IMR-90 (cell line): ENCODE measurements around the gene CROCC2. TPM values are rescaled to one million over a fixed set of nuclear protein-coding genes. Genes with fewer than 3 reads are reported as not detected.

Source experiments
- ATAC-seq: fragments of 200-7000 bp; cut with Tn5 transposase; 2 replicates; pipeline ENCODE4 v1.9.1; 2020; ENCODE audit warnings: low read depth, mild to moderate bottlenecking, moderate library complexity
- BruUV-seq: library from RNA; stranded (reverse); fragments of 400-500 nt; replicated peaks from 2 replicates; lab custom pipeline; 2021; lab: Mats Ljungman, UMichigan
- CTCF ChIA-PET: fragments of 300-600 bp; formaldehyde crosslinking; extraction: SDS; loops from one replicate; lab custom pipeline; 2021; ENCODE audit warnings: antibody characterized with exemption; lab: Yijun Ruan, JAX
- POLR2A ChIA-PET: fragments of 300-600 bp; sonication (Branson Sonifier 250); formaldehyde crosslinking; loops from one replicate; lab custom pipeline; 2022; ENCODE audit warnings: antibody characterized with exemption; ENCODE audit not compliant: unreplicated experiment; lab: Charles Lee
- DNase-seq: peaks from one replicate; pipeline ENCODE4 v3.0.0; 2013
- H2AFZ ChIP-seq: replicated peaks from 2 replicates; pipeline ENCODE3; 2013; ENCODE audit warnings: low read length, mild to moderate bottlenecking; ENCODE audit not compliant: poor library complexity
- H2AK5ac ChIP-seq: 2 replicates; pipeline ENCODE4 v1.6.1; 2013; ENCODE audit warnings: low read depth, low read length, inconsistent platforms
- H2AK9ac ChIP-seq: replicated peaks from 2 replicates; pipeline ENCODE3; 2013; ENCODE audit warnings: mild to moderate bottlenecking, low read depth, low read length, moderate library complexity; ENCODE audit not compliant: poor library complexity
- H2BK120ac ChIP-seq: 2 replicates; pipeline ENCODE4 v1.6.1; 2013; ENCODE audit warnings: low read depth, low read length, inconsistent platforms
- H2BK15ac ChIP-seq: 3 replicates; pipeline ENCODE4 v1.6.1; 2013; ENCODE audit warnings: low read depth, low read length, inconsistent platforms
- H2BK20ac ChIP-seq: 2 replicates; pipeline ENCODE4 v1.6.1; 2013; ENCODE audit warnings: low read depth, mild to moderate bottlenecking, inconsistent platforms, low read length, moderate library complexity
- H2BK5ac ChIP-seq: 2 replicates; pipeline ENCODE4 v1.6.1; 2013; ENCODE audit warnings: mild to moderate bottlenecking, low read depth, low read length, inconsistent platforms; ENCODE audit not compliant: poor library complexity, severe bottlenecking
- H3K14ac ChIP-seq: replicated peaks from 2 replicates; pipeline ENCODE4 v1.6.1; 2013; ENCODE audit warnings: low read depth, low read length, inconsistent platforms
- H3K18ac ChIP-seq: 2 replicates; pipeline ENCODE4 v1.6.1; 2013; ENCODE audit warnings: low read depth, low read length, control low read depth
- H3K23ac ChIP-seq: 2 replicates; pipeline ENCODE4 v1.6.1; 2013; ENCODE audit warnings: low read depth, low read length, inconsistent platforms
- H3K27ac ChIP-seq: 2 replicates; pipeline ENCODE4 v1.5.1; 2013; ENCODE audit warnings: mild to moderate bottlenecking, control low read depth, low read length; ENCODE audit not compliant: insufficient read depth
- H3K27me3 ChIP-seq: 2 replicates; pipeline ENCODE4 v1.6.1; 2013; ENCODE audit warnings: low read length; ENCODE audit not compliant: control insufficient read depth, insufficient read depth
- H3K36me3 ChIP-seq: 2 replicates; pipeline ENCODE4 v1.6.1; 2013; ENCODE audit warnings: low read length, mixed read lengths; ENCODE audit not compliant: control insufficient read depth, insufficient read depth
- H3K4ac ChIP-seq: 2 replicates; pipeline ENCODE4 v1.6.1; 2013; ENCODE audit warnings: low read depth, low read length, inconsistent platforms
- H3K4me1 ChIP-seq: 2 replicates; pipeline ENCODE4 v1.6.1; 2013; ENCODE audit warnings: low read length, mixed read lengths; ENCODE audit not compliant: control insufficient read depth, insufficient read depth
- H3K4me2 ChIP-seq: 2 replicates; pipeline ENCODE4 v1.6.1; 2013; ENCODE audit warnings: low read depth, mild to moderate bottlenecking, control low read depth, low read length, moderate library complexity
- H3K4me3 ChIP-seq: 2 replicates; pipeline ENCODE4 v1.5.1; 2013; ENCODE audit warnings: low read depth, mild to moderate bottlenecking, control low read depth, low read length, moderate library complexity; ENCODE audit not compliant: insufficient read depth
- H3K56ac ChIP-seq: 2 replicates; pipeline ENCODE4 v1.6.1; 2013; ENCODE audit warnings: low read length, inconsistent platforms; ENCODE audit not compliant: insufficient read depth; ENCODE audit errors: extremely low read depth
- H3K79me1 ChIP-seq, 2 experiments: 2 replicates each; pipeline ENCODE4 v1.6.1; 2013; ENCODE audit warnings: low read length in 2 of 2, inconsistent platforms in 1 of 2, low read depth in 1 of 2
- H3K9ac ChIP-seq: 2 replicates; pipeline ENCODE4 v1.6.1; 2013; ENCODE audit warnings: low read depth, low read length, control low read depth
- H3K9me1 ChIP-seq: 2 replicates; pipeline ENCODE4 v1.6.1; 2013; ENCODE audit warnings: low read length, inconsistent platforms; ENCODE audit not compliant: insufficient read depth
- H3K9me3 ChIP-seq: 2 replicates; pipeline ENCODE4 v1.6.1; 2013; ENCODE audit warnings: low read length; ENCODE audit not compliant: control insufficient read depth, insufficient read depth
- H4K20me1 ChIP-seq: 2 replicates; pipeline ENCODE4 v1.6.1; 2013; ENCODE audit warnings: low read length, inconsistent platforms; ENCODE audit not compliant: insufficient read depth
- H4K5ac ChIP-seq: 2 replicates; pipeline ENCODE4 v1.6.1; 2013; ENCODE audit warnings: mild to moderate bottlenecking, low read depth, low read length, control low read depth
- H4K8ac ChIP-seq, 2 experiments: 2 replicates each; pipeline ENCODE4 v1.6.1; 2013; ENCODE audit warnings: low read depth in 2 of 2, low read length in 2 of 2, control low read depth in 1 of 2, inconsistent platforms in 1 of 2
- H4K91ac ChIP-seq: 2 replicates; pipeline ENCODE4 v1.6.1; 2013; ENCODE audit warnings: low read depth, low read length, inconsistent platforms; ENCODE audit not compliant: insufficient read depth
- RCOR1 ChIP-seq: IDR thresholded peaks from 2 replicates; pipeline ENCODE4 v1.6.1; 2012; ENCODE audit warnings: mild to moderate bottlenecking, low read length, improper control_type of control experiment; ENCODE audit not compliant: insufficient replicate concordance
- WGBS, 2 experiments: methylation state at CpG; one replicate each; pipeline versions ENCODE4 v1.1.5 to v1.1.7; 2013; ENCODE audit warnings: missing lambda C conversion rate in 2 of 2; ENCODE audit not compliant: insufficient read length in 1 of 2; ENCODE audit errors: extremely low coverage in 2 of 2; 5-methylcytosine and 5-hydroxymethylcytosine counted together
- dilution Hi-C: fragments of 300-500 bp; cut with HindIII; formaldehyde crosslinking; loops from one replicate; pipeline ENCODE4 v1.14.3; 2018; ENCODE audit warnings: low sequenced_read_pairs; ENCODE audit not compliant: unreplicated experiment
- in situ Hi-C: fragments of 300-500 bp; cut with MboI; formaldehyde crosslinking; loops from 3 replicates; pipeline ENCODE4 v1.14.3; 2019; ENCODE audit warnings: low sequenced_read_pairs, inconsistent platforms, mixed read lengths
- intact Hi-C: fragments of 100-400 bp; cut with micrococcal nuclease; formaldehyde crosslinking; loops from 2 replicates; pipeline ENCODE4 v1.10.0; 2022
- polyA plus RNA-seq, 3 experiments: library from polyadenylated mRNA; depleted of rRNA; stranded (reverse); fragments of >200 nt; gene quantifications; 2 replicates each; pipeline ENCODE4 v1.2.3, GENCODE V29; 2012; ENCODE audit warnings: low replicate concordance in 1 of 3
- total RNA-seq: library from RNA; depleted of rRNA; stranded (reverse); fragments of >200 nt; gene quantifications from 2 replicates; pipeline ENCODE4 v1.2.3, GENCODE V29; 2012

Gene CROCC2
- total and polyA plus RNA-seq, 2 of the 4 experiments (the other 2 are of a cell fraction), result not detected

- Histone ChIP-seq H3K27ac (no peak overlapping the region), H4K20me1 (no peaks in the 10 kb centered on the region), H3K9me1 (no peaks in the 10 kb centered on the region), H3K56ac (no peak overlapping the region), H4K91ac (no peak overlapping the region), H3K4me1 (no peaks in the 10 kb centered on the region; the same call in 1 of the 2 replicates), H2AK5ac (no peak overlapping the region), H3K4me2 (no peak overlapping the region), H3K27me3 (no peaks in the 10 kb centered on the region), H3K9me3 (peaks cover 5% of the 10 kb centered on the region), H3K9ac (no peak overlapping the region), H4K8ac (no peak overlapping the region), H3K79me1 (no peaks in the 10 kb centered on the region), H2AK9ac (no peak overlapping the region), H3K18ac (no peak overlapping the region), H3K14ac (no peak overlapping the region), H2BK120ac (no peak overlapping the region), H3K4ac (no peak overlapping the region), H2AFZ (peak overlapping the region; percentile 15), H2BK5ac (no peak overlapping the region), H3K36me3 (peaks cover 15% of the 10 kb centered on the region), H3K23ac (no peak overlapping the region), H2BK20ac (no peak overlapping the region), H2BK15ac (no peak overlapping the region), H4K5ac (no peak overlapping the region), H3K4me3 (no peak overlapping the region)
- TF ChIP-seq RCOR1, result no peak
- ATAC-seq, result no peak
- dilution Hi-C loops (no loop called here), in situ Hi-C loops (no loop called here), intact Hi-C loops (no loop called here)
- POLR2A ChIA-PET, result no interaction called here
- DNase-seq, result no peak
- 100% methylated on average over 2 of the region's 13 CpGs; no CpG with 5 or more reads in 1 of the 2 experiments for WGBS, 2 experiments
- CTCF ChIA-PET, result no interaction called here
- no TSS peak for BruUV-seq
These were observed 134.1 kb downstream of the CROCC2 start for GRCh38 chr2:241040081-241040803.
